ENCODE data around the gene USP13. TPM values are rescaled to one million over a fixed set of nuclear protein-coding genes. Genes with fewer than 3 reads are reported as not detected.

Gene USP13
- total RNA-seq, 1 donor from 2014 or later = 11.5 TPM

- no peaks in the 10 kb centered on the region for H3K4me1 ChIP-seq
- no peaks in the 10 kb centered on the region for H3K36me3 ChIP-seq
- H3K27me3 ChIP-seq = no peaks in the 10 kb centered on the region
- no peak overlapping the region for H3K27ac ChIP-seq
- H3K9me3 ChIP-seq = no peaks in the 10 kb centered on the region
- H3K4me3 ChIP-seq = no peak overlapping the region
- no peak for DNase-seq (ENCODE audit: extremely low spot score in 2 of 2)
- intact Hi-C loops (cut with DNase I) = no loop called here
- TF ChIP-seq POLR2A (IDR thresholded peaks at IDR 0.05) (no peak), POLR2AphosphoS5 (IDR thresholded peaks at IDR 0.05; ENCODE audit: insufficient read depth in 1 of 2, low read depth in 1 of 2) (no peak), CTCF (IDR thresholded peaks at IDR 0.05) (no peak)
These were observed 169.5 kb downstream of the USP13 start for GRCh38 chr3:179822296-179822695.

- intact Hi-C loops (cut with DNase I) = no loop called here
- no peak overlapping the region for H3K4me3 ChIP-seq
- no peak overlapping the region for H3K27ac ChIP-seq
- TF ChIP-seq CTCF (IDR thresholded peaks at IDR 0.05) (no peak), POLR2AphosphoS5 (IDR thresholded peaks at IDR 0.05; ENCODE audit: insufficient read depth in 1 of 2, low read depth in 1 of 2) (no peak), POLR2A (IDR thresholded peaks at IDR 0.05) (no peak)
- H3K27me3 ChIP-seq = no peaks in the 10 kb centered on the region
- H3K9me3 ChIP-seq = no peaks in the 10 kb centered on the region
- H3K4me1 ChIP-seq = no peaks in the 10 kb centered on the region
- no peak for DNase-seq (ENCODE audit: extremely low spot score in 2 of 2)
- no peaks in the 10 kb centered on the region for H3K36me3 ChIP-seq
These were observed 172.8 kb downstream of the USP13 start for GRCh38 chr3:179825527-179826246.

- Histone ChIP-seq H3K9me3 (no peaks in the 10 kb centered on the region), H3K4me3 (no peak overlapping the region), H3K4me1 (no peaks in the 10 kb centered on the region), H3K36me3 (no peaks in the 10 kb centered on the region), H3K27ac (no peak overlapping the region), H3K27me3 (no peaks in the 10 kb centered on the region)
- intact Hi-C loops (cut with DNase I) = no loop called here
- TF ChIP-seq CTCF (IDR thresholded peaks at IDR 0.05) (no peak), POLR2AphosphoS5 (IDR thresholded peaks at IDR 0.05; ENCODE audit: insufficient read depth in 1 of 2, low read depth in 1 of 2) (no peak)
- no peak for DNase-seq (ENCODE audit: extremely low spot score in 2 of 2)
These were observed 173.4 kb downstream of the USP13 start for GRCh38 chr3:179826247-179826637.

GRCh38 chr3:179828738-179829137 lies 175.9 kb downstream of the USP13 start:
- no peak overlapping the region for H3K27ac ChIP-seq

More at GRCh38 chr3:179828738-179829137, 175.9 kb downstream of the USP13 start:
- Histone ChIP-seq H3K27me3 (no peaks in the 10 kb centered on the region), H3K9me3 (no peaks in the 10 kb centered on the region), H3K4me1 (no peaks in the 10 kb centered on the region), H3K36me3 (no peaks in the 10 kb centered on the region), H3K4me3 (no peak overlapping the region)
- no peak for DNase-seq (ENCODE audit: extremely low spot score in 2 of 2)
- TF ChIP-seq CTCF (IDR thresholded peaks at IDR 0.05) = no peak
- TF ChIP-seq POLR2A (IDR thresholded peaks at IDR 0.05) = no peak
- no peak for TF ChIP-seq POLR2AphosphoS5 (IDR thresholded peaks at IDR 0.05; ENCODE audit: insufficient read depth in 1 of 2, low read depth in 1 of 2)
- intact Hi-C loops (cut with DNase I) = no loop called here
